PC-3 (cell line): ENCODE data around the gene CDK14. TPM values are rescaled to one million over a fixed set of nuclear protein-coding genes. Genes with fewer than 3 reads are reported as not detected.

ENCODE experiments used
- ATAC-seq: fragments of 200-7000 bp; cut with Tn5 transposase; 2 replicates; pipeline ENCODE4 v1.9.1; 2020; ENCODE audit warnings: mild to moderate bottlenecking, moderate library complexity
- BruUV-seq: library from RNA; stranded (reverse); fragments of 400-500 nt; replicated peaks from 2 replicates; lab custom pipeline; 2021; lab: Mats Ljungman, UMichigan
- CTCF ChIA-PET: fragments of 300-600 bp; sonication (Branson Sonifier 250); formaldehyde crosslinking; loops from one replicate; lab custom pipeline; 2022; ENCODE audit warnings: antibody characterized with exemption; lab: Charles Lee
- POLR2A ChIA-PET: fragments of 300-600 bp; sonication (Branson Sonifier 250); formaldehyde crosslinking; loops from one replicate; lab custom pipeline; 2022; ENCODE audit warnings: antibody characterized with exemption; ENCODE audit not compliant: unreplicated experiment; lab: Charles Lee
- DNase-seq: peaks from one replicate; pipeline ENCODE4 v3.0.0-alpha.2; 2015
- H2AFZ ChIP-seq: fragments of 300-600 bp; sonication (generic); 2 replicates; pipeline ENCODE4 v1.6.0; 2016; ENCODE audit warnings: antibody characterized with exemption, low read length
- H3F3A ChIP-seq: fragments of 300-600 bp; sonication (generic); one replicate; pipeline ENCODE4 v1.6.0; 2017; ENCODE audit warnings: antibody characterized with exemption, low read length, control low read depth, mild to moderate bottlenecking; ENCODE audit not compliant: unreplicated experiment
- H3K27ac ChIP-seq: fragments of 300-600 bp; sonication (generic); 2 replicates; pipeline ENCODE4 v1.5.1; 2016; ENCODE audit warnings: mild to moderate bottlenecking, low read length
- H3K27me3 ChIP-seq: fragments of 300-600 bp; sonication (generic); 2 replicates; pipeline ENCODE4 v1.6.1; 2016; ENCODE audit warnings: low read length, mixed read lengths
- H3K36me3 ChIP-seq: fragments of 300-600 bp; sonication (generic); 2 replicates; pipeline ENCODE4 v1.6.1; 2016; ENCODE audit warnings: low read depth, mixed run types, low read length, mixed read lengths
- H3K4me1 ChIP-seq: fragments of 300-600 bp; sonication (generic); 2 replicates; pipeline ENCODE4 v1.5.1; 2016; ENCODE audit warnings: low read length; ENCODE audit not compliant: insufficient read depth
- H3K4me2 ChIP-seq: fragments of 300-600 bp; sonication (generic); 2 replicates; pipeline ENCODE4 v1.6.0; 2016; ENCODE audit warnings: low read length
- H3K4me3 ChIP-seq: fragments of 300-600 bp; sonication (generic); 2 replicates; pipeline ENCODE4 v1.5.1; 2016; ENCODE audit warnings: mild to moderate bottlenecking, low read length, mixed read lengths
- H3K79me2 ChIP-seq: fragments of 300-600 bp; sonication (generic); 2 replicates; pipeline ENCODE4 v1.6.1; 2017; ENCODE audit warnings: low read length, mixed read lengths
- H3K9ac ChIP-seq: fragments of 300-600 bp; sonication (generic); 2 replicates; pipeline ENCODE4 v1.6.0; 2016; ENCODE audit warnings: mild to moderate bottlenecking, low read length
- H3K9me2 ChIP-seq: fragments of 300-600 bp; sonication (generic); replicated peaks from 2 replicates; pipeline ENCODE4 v1.6.1; 2016; ENCODE audit warnings: mixed run types, low read length, mixed read lengths
- H3K9me3 ChIP-seq: fragments of 300-600 bp; sonication (generic); 2 replicates; pipeline ENCODE4 v1.6.1; 2016; ENCODE audit warnings: low read length, mixed read lengths
- H4K20me1 ChIP-seq: fragments of 300-600 bp; sonication (generic); 2 replicates; pipeline ENCODE4 v1.6.1; 2016; ENCODE audit warnings: low read length, mixed read lengths
- EZH2 ChIP-seq: fragments of 300-600 bp; sonication (generic); IDR thresholded peaks from one replicate; pipeline ENCODE4 v1.6.1; 2017; ENCODE audit warnings: antibody characterized with exemption, mild to moderate bottlenecking, low read length; ENCODE audit not compliant: unreplicated experiment
- EZH2phosphoT487 ChIP-seq: fragments of 300-600 bp; sonication (generic); IDR thresholded peaks from 2 replicates; pipeline ENCODE4 v1.6.1; 2018; ENCODE audit warnings: mild to moderate bottlenecking, antibody characterized with exemption, low read length, borderline replicate concordance
- intact Hi-C: fragments of 100-400 bp; cut with micrococcal nuclease; formaldehyde crosslinking; loops from 2 replicates; pipeline ENCODE4 v1.9.0; 2023
- total RNA-seq: library from RNA; depleted of rRNA; stranded (reverse); fragments of >200 nt; gene quantifications from 2 replicates; pipeline ENCODE4 v1.2.3, GENCODE V29; 2014
- TF ChIP-seq, protein P1 (sequence below): fragments of 300-600 bp; sonication (generic); conservative IDR thresholded peaks from 2 replicates; pipeline ENCODE4 v1.5.1; 2017; ENCODE audit warnings: antibody characterized with exemption, low read depth, mild to moderate bottlenecking, low read length

CDK14 gene
- total RNA-seq, 1 experiment from 2014 or later, result 8.2 TPM

DNA sequence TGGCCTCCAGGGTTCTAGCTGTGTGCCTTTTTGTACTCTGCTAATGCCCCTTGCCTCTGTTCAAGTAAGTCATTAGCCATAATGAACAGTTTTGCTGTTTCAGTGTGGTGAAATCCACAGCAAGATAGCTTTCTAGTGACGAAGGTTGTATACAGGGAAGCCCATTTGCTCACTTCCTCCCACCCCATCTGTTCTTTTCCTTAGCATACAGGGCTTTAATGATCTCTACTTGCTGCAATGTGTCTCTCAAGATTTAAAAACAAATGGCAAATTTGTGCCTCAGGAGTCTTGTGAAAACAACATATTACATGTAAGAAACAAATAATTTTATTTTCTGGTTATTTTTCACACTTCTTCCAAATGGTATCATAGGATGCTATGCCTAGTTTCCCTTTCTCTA, 243.2 kb downstream of the CDK14 start:
- Histone ChIP-seq H3K9me2 (no peaks in the 10 kb centered on the region), H3F3A (no peaks in the 10 kb centered on the region), H3K9ac (no peak overlapping the region), H3K79me2 (no peaks in the 10 kb centered on the region), H3K4me3 (no peak overlapping the region), H3K9me3 (no peaks in the 10 kb centered on the region), H3K4me2 (no peak overlapping the region), H3K27ac (no peak overlapping the region), H3K4me1 (peaks cover 3% of the 10 kb centered on the region), H2AFZ (no peak overlapping the region), H3K27me3 (no peaks in the 10 kb centered on the region), H3K36me3 (no peaks in the 10 kb centered on the region; the same call in 1 of the 2 replicates), H4K20me1 (no peaks in the 10 kb centered on the region)
- ChIA-PET CTCF (no interaction called here), POLR2A (no interaction called here)
- no TSS peak for BruUV-seq
- no peak for DNase-seq
- intact Hi-C loops, result no loop called here
- no peak for ATAC-seq
- no peak for TF ChIP-seq EZH2phosphoT487

DNA sequence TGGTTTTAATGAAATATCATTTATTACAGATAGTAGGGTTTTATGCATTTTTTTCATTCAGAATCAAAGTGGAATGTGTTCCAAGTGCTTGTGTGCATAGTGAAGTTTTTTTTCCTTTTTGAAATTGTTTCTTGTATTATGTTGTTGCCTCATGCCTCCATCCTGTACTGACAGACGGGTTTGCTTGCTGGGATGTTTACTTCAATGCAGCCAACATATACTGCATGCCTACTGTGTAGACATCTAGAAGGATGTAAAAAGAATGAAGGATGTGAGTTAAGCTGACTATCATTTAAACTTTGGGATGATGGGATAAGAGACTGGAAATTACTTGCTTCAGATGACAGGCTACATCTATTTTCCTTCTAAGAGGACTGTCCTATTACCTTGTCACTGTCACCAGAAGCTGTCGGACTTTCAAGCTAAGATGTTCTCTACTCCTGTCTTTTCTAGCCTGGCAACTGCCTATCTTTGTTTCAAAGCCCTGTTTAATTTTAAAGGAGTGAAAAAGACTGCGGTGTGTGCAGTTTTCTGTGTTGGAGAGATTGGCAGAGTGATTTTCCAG, 243.7 kb downstream of the CDK14 start:
- no peak overlapping the region for H2AFZ ChIP-seq
- no peaks in the 10 kb centered on the region for H3F3A ChIP-seq
- no peak overlapping the region for H3K4me2 ChIP-seq
- H3K9ac ChIP-seq, result no peak overlapping the region
- H3K27ac ChIP-seq, result no peak overlapping the region
- H3K27me3 ChIP-seq, result no peaks in the 10 kb centered on the region
- ATAC-seq, result no peak
- intact Hi-C loops, result no loop called here
- H3K36me3 ChIP-seq, result no peaks in the 10 kb centered on the region; the same call in 1 of the 2 replicates
- no peak overlapping the region for H3K4me3 ChIP-seq
- no peaks in the 10 kb centered on the region for H3K79me2 ChIP-seq
- peaks cover 8% of the 10 kb centered on the region for H3K4me1 ChIP-seq
- DNase-seq, result no peak
- POLR2A ChIA-PET, result no interaction called here
- no peaks in the 10 kb centered on the region for H4K20me1 ChIP-seq
- no peaks in the 10 kb centered on the region for H3K9me3 ChIP-seq
- CTCF ChIA-PET, result no interaction called here
- BruUV-seq, result no TSS peak
- H3K9me2 ChIP-seq, result no peaks in the 10 kb centered on the region
- TF ChIP-seq, protein P1, sequence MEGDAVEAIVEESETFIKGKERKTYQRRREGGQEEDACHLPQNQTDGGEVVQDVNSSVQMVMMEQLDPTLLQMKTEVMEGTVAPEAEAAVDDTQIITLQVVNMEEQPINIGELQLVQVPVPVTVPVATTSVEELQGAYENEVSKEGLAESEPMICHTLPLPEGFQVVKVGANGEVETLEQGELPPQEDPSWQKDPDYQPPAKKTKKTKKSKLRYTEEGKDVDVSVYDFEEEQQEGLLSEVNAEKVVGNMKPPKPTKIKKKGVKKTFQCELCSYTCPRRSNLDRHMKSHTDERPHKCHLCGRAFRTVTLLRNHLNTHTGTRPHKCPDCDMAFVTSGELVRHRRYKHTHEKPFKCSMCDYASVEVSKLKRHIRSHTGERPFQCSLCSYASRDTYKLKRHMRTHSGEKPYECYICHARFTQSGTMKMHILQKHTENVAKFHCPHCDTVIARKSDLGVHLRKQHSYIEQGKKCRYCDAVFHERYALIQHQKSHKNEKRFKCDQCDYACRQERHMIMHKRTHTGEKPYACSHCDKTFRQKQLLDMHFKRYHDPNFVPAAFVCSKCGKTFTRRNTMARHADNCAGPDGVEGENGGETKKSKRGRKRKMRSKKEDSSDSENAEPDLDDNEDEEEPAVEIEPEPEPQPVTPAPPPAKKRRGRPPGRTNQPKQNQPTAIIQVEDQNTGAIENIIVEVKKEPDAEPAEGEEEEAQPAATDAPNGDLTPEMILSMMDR, result no peak
- TF ChIP-seq EZH2phosphoT487 (no peak), EZH2 (no peak)

GRCh38 chr7:90841759-90842429, 245.8 kb downstream of the CDK14 start:
- H3K36me3 ChIP-seq, result no peaks in the 10 kb centered on the region; the same call in 1 of the 2 replicates
- BruUV-seq, result no TSS peak
- H3K4me2 ChIP-seq, result no peak overlapping the region
- H4K20me1 ChIP-seq, result no peaks in the 10 kb centered on the region
- H3K9me2 ChIP-seq, result no peaks in the 10 kb centered on the region
- ATAC-seq (no peak), DNase-seq (no peak)
- no peaks in the 10 kb centered on the region for H3K9me3 ChIP-seq
- H3K27ac ChIP-seq, result no peak overlapping the region
- H3K4me3 ChIP-seq, result no peak overlapping the region
- ChIA-PET POLR2A (no interaction called here), CTCF (no interaction called here)
- no peaks in the 10 kb centered on the region for H3F3A ChIP-seq
- intact Hi-C loops, result no loop called here
- TF ChIP-seq, protein P1, result no peak
- TF ChIP-seq EZH2 (no peak), EZH2phosphoT487 (no peak)
- H3K27me3 ChIP-seq, result no peaks in the 10 kb centered on the region
- no peak overlapping the region for H3K9ac ChIP-seq
- no peaks in the 10 kb centered on the region for H3K79me2 ChIP-seq
- H2AFZ ChIP-seq, result no peak overlapping the region
- H3K4me1 ChIP-seq, result peaks cover 11% of the 10 kb centered on the region
